Activated T-helper 2 cell treated with anti-CD3 and anti-CD28 coated beads, Interferon-gamma antibody, Interleukin-2, Interleukin-4, amounts not matched to agents 10 μg/mL and 5 μg/mL and 100 μg/mL, durations not matched to agents 14 hours and 24 hours and 36 hours (primary cell): ENCODE data around the gene KIF15. TPM values are rescaled to one million over a fixed set of nuclear protein-coding genes. Genes with fewer than 3 reads are reported as not detected.
A peak's percentile ranks its signal among the peaks of the same experiment; 100 is the strongest.

ENCODE experiments used
- DNase-seq: peaks from one replicate; pipeline ENCODE4 v3.0.0; 2021; ENCODE audit warnings: low spot score
- H3K27ac Mint-ChIP-seq: one replicate; pipeline ENCODE4 v1.8.0; 2021; ENCODE audit warnings: mixed read lengths
- H3K27me3 Mint-ChIP-seq: one replicate; pipeline ENCODE4 v1.8.0; 2021; ENCODE audit warnings: low read depth, mixed read lengths
- H3K36me3 Mint-ChIP-seq: one replicate; pipeline ENCODE4 v1.8.0; 2021; ENCODE audit warnings: low read depth, mixed read lengths
- H3K4me1 Mint-ChIP-seq: one replicate; pipeline ENCODE4 v1.8.0; 2021; ENCODE audit warnings: low read depth, mixed read lengths
- H3K4me3 Mint-ChIP-seq: one replicate; pipeline ENCODE4 v1.8.0; 2021; ENCODE audit warnings: low read depth, mild to moderate bottlenecking, moderate library complexity, mixed read lengths
- H3K9me3 Mint-ChIP-seq: one replicate; pipeline ENCODE4 v1.8.0; 2021; ENCODE audit warnings: mixed read lengths
- intact Hi-C: fragments of 100-400 bp; cut with micrococcal nuclease; formaldehyde crosslinking; loops from one replicate; pipeline ENCODE4 v1.15.1; 2023
- total RNA-seq: library from RNA; stranded (reverse); gene quantifications from 2 replicates; pipeline ENCODE4 v1.2.3, GENCODE V29; 2022

The KIF15 gene
- 28.5 and 28.7 TPM in 2 replicates for total RNA-seq

GRCh38 chr3:44761424-44762169, at the start of gene KIF15, which contains the start of gene KIAA1143:
TSS of gene KIF15 (plus strand) at chr3:44761794. CDS start at chr3:44761866, 72 bp downstream.
TSS of gene KIAA1143 (minus strand) at chr3:44761619. CDS start at chr3:44761602, 17 bp downstream.
- DNase-seq = peak; percentile 94
- H3K36me3 Mint-ChIP-seq = peaks cover 76% of the 10 kb centered on the region
- no peaks in the 10 kb centered on the region for H3K27me3 Mint-ChIP-seq
- H3K4me1 Mint-ChIP-seq = peaks cover 22% of the 10 kb centered on the region
- peaks cover 46% of the 10 kb centered on the region for H3K9me3 Mint-ChIP-seq
- H3K4me3 Mint-ChIP-seq = peak within 1 kb of the TSS; percentile 96
- H3K27ac Mint-ChIP-seq = peak within 1 kb of the TSS; percentile 90
- intact Hi-C loops = loop anchor here (2.0 to 10.0 kb wide), 7 partner anchors 33 to 1474 kb away; partner anchors contain the start of genes EXOSC7, SNRK, TMEM42 and ZDHHC3

GRCh38 chr3:44712455-44713075, 49.0 kb upstream of the KIF15 start, which contains the start of gene ZNF502:
TSS of gene ZNF502 (plus strand) at chr3:44712660. CDS start at chr3:44720262, 7,602 bp downstream.
- peaks cover 13% of the 10 kb centered on the region for H3K36me3 Mint-ChIP-seq
- no peaks in the 10 kb centered on the region for H3K27me3 Mint-ChIP-seq
- no peak for DNase-seq
- H3K4me3 Mint-ChIP-seq = peak within 1 kb of the TSS; percentile 77
- H3K4me1 Mint-ChIP-seq = no peaks in the 10 kb centered on the region
- H3K27ac Mint-ChIP-seq = no peak within 1 kb of the TSS
- intact Hi-C loops = loop anchor here (1.0 kb wide), 1 partner anchor 17 kb away; the partner anchor contains the start of gene ZNF501
- peaks cover 69% of the 10 kb centered on the region for H3K9me3 Mint-ChIP-seq

GRCh38 chr3:44721231-44722102, 40.1 kb upstream of the KIF15 start:
- H3K27ac Mint-ChIP-seq = no peak overlapping the region
- H3K4me1 Mint-ChIP-seq = no peaks in the 10 kb centered on the region
- no peak overlapping the region for H3K4me3 Mint-ChIP-seq
- DNase-seq = no peak
- intact Hi-C loops = no loop called here
- H3K27me3 Mint-ChIP-seq = no peaks in the 10 kb centered on the region
- peaks cover 26% of the 10 kb centered on the region for H3K36me3 Mint-ChIP-seq
- H3K9me3 Mint-ChIP-seq = peaks cover 86% of the 10 kb centered on the region

- DNase-seq = no peak
- Mint-ChIP-seq H3K4me3 (no peak overlapping the region), H3K9me3 (peaks cover 83% of the 10 kb centered on the region), H3K36me3 (peaks cover 26% of the 10 kb centered on the region), H3K27me3 (no peaks in the 10 kb centered on the region), H3K27ac (no peak overlapping the region), H3K4me1 (no peaks in the 10 kb centered on the region)
- intact Hi-C loops = no loop called here
Measured at GRCh38 chr3:44722103-44722401, 39.5 kb upstream of the KIF15 start.

GRCh38 chr3:44729384-44729910, 32.1 kb upstream of the KIF15 start, which contains the start of gene ZNF501:
TSS of gene ZNF501 (plus strand) at chr3:44729635. CDS start at chr3:44734422, 4,787 bp downstream.
- intact Hi-C loops = loop anchor here (1.0 to 2.0 kb wide), 2 partner anchors 17 to 31 kb away; partner anchors contain the start of genes KIAA1143, KIF15 and ZNF502
- H3K27me3 Mint-ChIP-seq = no peaks in the 10 kb centered on the region
- H3K4me3 Mint-ChIP-seq = peak within 1 kb of the TSS; percentile 92
- H3K9me3 Mint-ChIP-seq = peaks cover 86% of the 10 kb centered on the region
- peak; percentile 76 for DNase-seq
- H3K4me1 Mint-ChIP-seq = peaks cover 11% of the 10 kb centered on the region
- peak within 1 kb of the TSS; percentile 78 for H3K27ac Mint-ChIP-seq
- peaks cover 49% of the 10 kb centered on the region for H3K36me3 Mint-ChIP-seq

GRCh38 chr3:44734646-44735168, 26.9 kb upstream of the KIF15 start:
- peaks cover 38% of the 10 kb centered on the region for H3K36me3 Mint-ChIP-seq
- no peaks in the 10 kb centered on the region for H3K27me3 Mint-ChIP-seq
- peaks cover 4% of the 10 kb centered on the region for H3K4me1 Mint-ChIP-seq
- H3K4me3 Mint-ChIP-seq = no peak overlapping the region
- DNase-seq = no peak
- H3K9me3 Mint-ChIP-seq = peaks cover 86% of the 10 kb centered on the region
- intact Hi-C loops = no loop called here
- no peak overlapping the region for H3K27ac Mint-ChIP-seq

- intact Hi-C loops = loop anchor here (2.0 to 10.0 kb wide), 7 partner anchors 32 to 1474 kb away; partner anchors contain the start of genes EXOSC7, SNRK, TMEM42 and ZDHHC3
- no peaks in the 10 kb centered on the region for H3K27me3 Mint-ChIP-seq
- no peak for DNase-seq
- H3K9me3 Mint-ChIP-seq = peaks cover 47% of the 10 kb centered on the region
- peaks cover 76% of the 10 kb centered on the region for H3K36me3 Mint-ChIP-seq
- H3K4me1 Mint-ChIP-seq = peaks cover 20% of the 10 kb centered on the region
- H3K27ac Mint-ChIP-seq = peak overlapping the region; percentile 90
- peak overlapping the region; percentile 96 for H3K4me3 Mint-ChIP-seq
Measured at GRCh38 chr3:44761101-44761423, 532 bp upstream of the KIF15 start.

- Mint-ChIP-seq H3K9me3 (peaks cover 46% of the 10 kb centered on the region), H3K4me3 (peak overlapping the region; percentile 96), H3K27me3 (no peaks in the 10 kb centered on the region), H3K4me1 (peaks cover 22% of the 10 kb centered on the region), H3K27ac (peak overlapping the region; percentile 90), H3K36me3 (peaks cover 75% of the 10 kb centered on the region)
- DNase-seq = no peak
- intact Hi-C loops = loop anchor here (5.0 to 10.0 kb wide), 5 partner anchors 117 to 1475 kb away; partner anchors contain the start of genes EXOSC7, SNRK, ZDHHC3 and ZNF35
Measured at GRCh38 chr3:44762170-44762677, 630 bp downstream of the KIF15 start.

GRCh38 chr3:44762690-44763089, 1.1 kb downstream of the KIF15 start:
- no peak for DNase-seq
- H3K4me1 Mint-ChIP-seq = peaks cover 22% of the 10 kb centered on the region
- no peaks in the 10 kb centered on the region for H3K27me3 Mint-ChIP-seq
- H3K27ac Mint-ChIP-seq = peak overlapping the region; percentile 90
- intact Hi-C loops = loop anchor here (5.0 to 10.0 kb wide), 5 partner anchors 118 to 1475 kb away; partner anchors contain the start of genes EXOSC7, SNRK, ZDHHC3 and ZNF35
- H3K9me3 Mint-ChIP-seq = peaks cover 43% of the 10 kb centered on the region
- H3K4me3 Mint-ChIP-seq = peak overlapping the region; percentile 96
- H3K36me3 Mint-ChIP-seq = peaks cover 75% of the 10 kb centered on the region

GRCh38 chr3:44764248-44764647, 2.7 kb downstream of the KIF15 start:
- no peak overlapping the region for H3K4me3 Mint-ChIP-seq
- peaks cover 38% of the 10 kb centered on the region for H3K9me3 Mint-ChIP-seq
- no peaks in the 10 kb centered on the region for H3K27me3 Mint-ChIP-seq
- H3K27ac Mint-ChIP-seq = no peak overlapping the region
- H3K36me3 Mint-ChIP-seq = peaks cover 75% of the 10 kb centered on the region
- intact Hi-C loops = loop anchor here (5.0 to 10.0 kb wide), 5 partner anchors 119 to 1477 kb away; partner anchors contain the start of genes EXOSC7, SNRK, ZDHHC3 and ZNF35
- no peak for DNase-seq
- peaks cover 22% of the 10 kb centered on the region for H3K4me1 Mint-ChIP-seq

- no peak for DNase-seq
- Mint-ChIP-seq H3K4me3 (no peak overlapping the region), H3K27me3 (no peaks in the 10 kb centered on the region), H3K9me3 (peaks cover 55% of the 10 kb centered on the region), H3K36me3 (peaks cover 85% of the 10 kb centered on the region), H3K27ac (no peak overlapping the region), H3K4me1 (no peaks in the 10 kb centered on the region)
- intact Hi-C loops = no loop called here
Measured at GRCh38 chr3:44771424-44772098, 10.0 kb downstream of the KIF15 start.
